GM06990 (cell line): ENCODE data around the gene ASH1L.
"Not testable (repeated sequence)": the region's sequence is repeated elsewhere in the genome, so short reads cannot be mapped to it uniquely, and the experiment has no call there.

Experiments used
- DNase-seq: peaks from one replicate; pipeline ENCODE4 v3.0.0-alpha.2; 2011; ENCODE audit not compliant: insufficient read length; ENCODE audit errors: extremely low read depth
- H3K27me3 ChIP-seq: replicated peaks from 2 replicates; pipeline ENCODE4 v1.6.0; 2011; ENCODE audit warnings: low read length; ENCODE audit not compliant: control insufficient read depth, insufficient read depth
- H3K36me3 ChIP-seq: 2 replicates; pipeline ENCODE4 v1.5.1; 2011; ENCODE audit warnings: low read length; ENCODE audit not compliant: control insufficient read depth, insufficient read depth
- H3K4me3 ChIP-seq: replicated peaks from 2 replicates; pipeline ENCODE4 v1.5.1; 2011; ENCODE audit warnings: low read depth, mild to moderate bottlenecking, control low read depth, low read length
- CTCF ChIP-seq: IDR thresholded peaks from 2 replicates; pipeline ENCODE4 v1.5.1; 2011; ENCODE audit warnings: low read length, control low read depth, mild to moderate bottlenecking, inconsistent platforms; ENCODE audit not compliant: insufficient read depth, poor library complexity, severe bottlenecking

ASH1L gene

DNA sequence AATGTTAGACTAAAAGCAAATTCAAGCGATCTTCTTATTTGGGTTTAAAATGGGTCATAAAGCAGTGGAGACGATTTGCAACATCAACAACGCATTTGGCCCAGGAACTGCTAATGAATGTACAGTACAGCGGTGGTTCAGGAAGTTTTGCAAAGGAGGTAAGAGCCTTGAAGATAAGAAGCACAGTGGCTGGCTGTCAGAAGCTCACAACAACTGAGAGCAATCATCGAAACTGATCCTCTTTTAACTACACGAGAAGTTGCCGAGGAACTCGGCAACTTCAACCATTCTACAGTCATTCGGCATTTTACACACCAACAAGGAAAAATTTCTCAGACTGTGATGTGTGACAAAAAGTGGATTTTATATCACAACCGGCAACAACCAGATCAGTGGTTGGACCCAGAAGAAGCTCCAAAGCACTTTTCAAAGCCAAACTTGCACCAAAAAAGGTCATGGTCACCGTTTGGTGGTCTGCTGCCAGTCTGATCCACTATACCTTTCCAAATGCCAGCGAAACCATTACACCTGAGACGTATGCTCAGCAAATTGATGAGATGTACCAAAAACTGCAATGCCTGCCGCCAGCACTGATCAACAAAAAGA, 47.9 kb downstream of the ASH1L start:
- DNase-seq: no peak
- Histone ChIP-seq H3K36me3 (peaks cover 4% of the 10 kb centered on the region), H3K4me3 (no peak overlapping the region)

GRCh38 chr1:155513300-155513916, 49.2 kb downstream of the ASH1L start:
- no peak overlapping the region for H3K4me3 ChIP-seq
- no peak for DNase-seq
- peaks cover 4% of the 10 kb centered on the region for H3K36me3 ChIP-seq
- no peaks in the 10 kb centered on the region for H3K27me3 ChIP-seq
- TF ChIP-seq CTCF: no peak

More for the DNA sequence above, 47.9 kb downstream of the ASH1L start:
- no peaks in the 10 kb centered on the region for H3K27me3 ChIP-seq
- no peak for TF ChIP-seq CTCF

- H3K4me3 ChIP-seq, H3K36me3 ChIP-seq, DNase-seq, H3K27me3 ChIP-seq: not testable (repeated sequence)
Measured at GRCh38 chr1:155511385-155511784, 51.2 kb downstream of the ASH1L start.

- no peak for TF ChIP-seq CTCF
- no peak for DNase-seq
- H3K36me3 ChIP-seq: no peaks in the 10 kb centered on the region; the same call in 1 of the 2 replicates
- H3K4me3 ChIP-seq: no peak overlapping the region
- H3K27me3 ChIP-seq: no peaks in the 10 kb centered on the region
Measured at GRCh38 chr1:155509064-155509463, 53.5 kb downstream of the ASH1L start.

GRCh38 chr1:155507945-155508344, 54.7 kb downstream of the ASH1L start:
- Histone ChIP-seq H3K27me3 (no peaks in the 10 kb centered on the region), H3K36me3 (no peaks in the 10 kb centered on the region), H3K4me3 (no peak overlapping the region)
- no peak for DNase-seq
- TF ChIP-seq CTCF: no peak

DNA sequence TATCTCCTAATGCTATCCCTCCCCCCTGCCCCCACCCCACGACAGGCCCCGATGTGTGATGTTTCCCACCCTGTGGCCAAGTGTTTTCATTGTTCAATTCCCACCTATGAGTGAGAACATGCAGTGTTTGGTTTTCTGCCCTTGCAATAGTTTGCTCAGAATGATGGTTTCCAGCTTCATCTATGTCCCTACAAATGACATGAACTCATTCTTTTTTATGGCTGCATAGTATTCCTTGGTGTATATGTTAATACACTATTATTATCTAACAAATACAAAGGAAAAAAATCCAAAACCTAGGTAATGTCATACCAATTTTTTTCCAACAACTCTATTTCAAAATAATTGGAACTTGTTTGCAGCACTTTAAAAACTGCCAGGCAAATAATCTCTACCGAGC, 56.6 kb downstream of the ASH1L start:
- not testable (repeated sequence) for DNase-seq, H3K36me3 ChIP-seq, H3K4me3 ChIP-seq, H3K27me3 ChIP-seq
